22Rv1 (cell line): ENCODE results near the gene C2orf76.

ENCODE experiments used
- H3K27ac ChIP-seq: fragments of 450-650 bp; 2 replicates; pipeline ENCODE4 v1.5.1; 2017
- ZFX ChIP-seq: fragments of 450-650 bp; IDR thresholded peaks from 2 replicates; pipeline ENCODE4 v1.6.1; 2017; ENCODE audit warnings: antibody characterized with exemption, borderline replicate concordance
- TF ChIP-seq, protein P1 (sequence below): fragments of 450-650 bp; IDR thresholded peaks from 2 replicates; pipeline ENCODE4 v1.5.1; 2017; ENCODE audit warnings: mild to moderate bottlenecking

C2orf76 gene

DNA sequence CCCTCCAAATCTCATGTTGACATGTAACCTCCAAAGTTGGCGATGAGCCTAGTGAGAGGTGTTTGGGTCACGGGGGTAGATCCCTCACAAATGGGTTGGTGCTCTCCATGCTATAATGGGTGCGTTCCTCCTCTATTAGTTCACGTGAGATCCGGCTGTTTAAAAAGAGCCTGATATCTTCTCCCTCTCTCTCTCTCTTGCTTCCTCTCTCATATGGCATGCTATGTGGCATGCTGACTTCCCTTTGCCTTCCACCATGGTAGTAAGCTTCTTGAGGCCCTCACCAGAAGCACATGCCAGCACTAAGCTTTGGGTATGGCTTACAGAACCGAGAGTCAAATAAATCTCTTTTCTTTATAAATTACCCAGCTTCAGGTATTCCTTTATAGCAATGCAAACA, 39.2 kb downstream of the C2orf76 start:
- no peak overlapping the region for H3K27ac ChIP-seq
- TF ChIP-seq ZFX: no peak
- TF ChIP-seq, protein P1, sequence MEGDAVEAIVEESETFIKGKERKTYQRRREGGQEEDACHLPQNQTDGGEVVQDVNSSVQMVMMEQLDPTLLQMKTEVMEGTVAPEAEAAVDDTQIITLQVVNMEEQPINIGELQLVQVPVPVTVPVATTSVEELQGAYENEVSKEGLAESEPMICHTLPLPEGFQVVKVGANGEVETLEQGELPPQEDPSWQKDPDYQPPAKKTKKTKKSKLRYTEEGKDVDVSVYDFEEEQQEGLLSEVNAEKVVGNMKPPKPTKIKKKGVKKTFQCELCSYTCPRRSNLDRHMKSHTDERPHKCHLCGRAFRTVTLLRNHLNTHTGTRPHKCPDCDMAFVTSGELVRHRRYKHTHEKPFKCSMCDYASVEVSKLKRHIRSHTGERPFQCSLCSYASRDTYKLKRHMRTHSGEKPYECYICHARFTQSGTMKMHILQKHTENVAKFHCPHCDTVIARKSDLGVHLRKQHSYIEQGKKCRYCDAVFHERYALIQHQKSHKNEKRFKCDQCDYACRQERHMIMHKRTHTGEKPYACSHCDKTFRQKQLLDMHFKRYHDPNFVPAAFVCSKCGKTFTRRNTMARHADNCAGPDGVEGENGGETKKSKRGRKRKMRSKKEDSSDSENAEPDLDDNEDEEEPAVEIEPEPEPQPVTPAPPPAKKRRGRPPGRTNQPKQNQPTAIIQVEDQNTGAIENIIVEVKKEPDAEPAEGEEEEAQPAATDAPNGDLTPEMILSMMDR: no peak

DNA sequence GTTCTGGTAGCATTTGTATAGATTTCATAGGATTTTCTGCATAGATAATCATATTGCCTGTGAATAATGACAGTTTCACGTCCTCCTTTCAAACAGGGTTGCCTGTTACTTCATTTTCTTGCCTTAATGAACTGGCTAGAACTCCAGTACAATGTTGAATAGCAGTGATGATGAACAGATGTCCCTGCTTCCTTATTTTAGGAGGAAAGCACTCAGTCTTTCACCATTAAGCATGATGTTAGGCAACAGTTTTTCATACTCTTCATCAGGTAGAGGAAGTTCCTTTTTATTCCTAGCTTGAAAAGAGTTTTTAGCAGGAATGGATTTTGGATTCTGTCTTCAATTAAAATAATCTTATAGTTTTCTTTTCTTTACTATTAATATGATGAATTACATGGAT, 39.7 kb downstream of the C2orf76 start:
- TF ChIP-seq, protein P1: no peak
- TF ChIP-seq ZFX: no peak
- no peak overlapping the region for H3K27ac ChIP-seq

DNA sequence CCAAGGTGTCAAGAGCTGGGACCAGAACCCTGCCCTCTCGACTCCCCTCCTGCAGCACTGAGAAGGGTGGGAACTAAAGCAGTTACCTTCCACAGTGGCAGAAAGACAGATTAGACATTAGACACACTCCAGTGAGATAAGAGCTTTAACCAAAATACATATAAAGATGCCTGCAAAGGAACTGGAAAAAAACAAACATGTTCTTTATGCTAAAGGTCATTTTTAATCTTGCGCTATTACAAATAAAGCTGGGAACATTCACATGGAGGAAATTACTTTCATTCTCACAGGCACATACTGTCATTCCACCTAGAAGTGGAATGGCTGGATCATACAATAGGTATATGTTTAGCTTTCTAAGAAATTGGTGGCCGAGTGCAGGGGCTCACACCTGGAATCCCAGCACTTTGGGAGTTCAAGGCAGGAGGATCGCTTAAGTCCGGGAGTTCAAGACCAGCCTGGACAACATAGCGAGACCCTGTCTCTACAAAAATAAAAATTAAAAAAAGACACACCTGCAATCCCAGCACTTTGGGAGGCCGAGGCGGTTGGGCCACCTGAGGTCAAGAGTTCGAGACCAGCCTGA, 41.9 kb downstream of the C2orf76 start:
- TF ChIP-seq, protein P1: no peak
- no peak for TF ChIP-seq ZFX

DNA sequence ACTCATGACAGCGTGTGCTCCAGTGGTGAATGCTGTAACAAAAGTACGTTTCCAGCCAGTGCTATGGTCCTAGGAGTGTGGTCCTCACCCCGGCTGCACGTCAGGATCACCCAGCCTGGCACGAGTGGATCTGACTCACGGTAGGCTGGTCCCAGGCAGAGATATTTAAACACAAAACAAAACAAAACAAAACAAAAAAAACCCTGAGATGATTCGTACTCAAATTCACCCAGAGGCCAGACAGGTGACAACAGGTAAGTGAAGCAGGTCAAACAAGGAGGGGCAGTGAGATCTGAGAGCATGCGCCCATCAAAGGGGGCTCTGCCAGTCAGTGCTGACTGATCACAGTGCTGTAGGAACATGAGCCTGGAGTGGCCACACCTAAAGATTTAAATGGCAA, 43.2 kb downstream of the C2orf76 start:
- TF ChIP-seq, protein P1: no peak
- no peak for TF ChIP-seq ZFX
- H3K27ac ChIP-seq: no peak overlapping the region

More for the DNA sequence above, 41.9 kb downstream of the C2orf76 start:
- H3K27ac ChIP-seq: no peak overlapping the region

DNA sequence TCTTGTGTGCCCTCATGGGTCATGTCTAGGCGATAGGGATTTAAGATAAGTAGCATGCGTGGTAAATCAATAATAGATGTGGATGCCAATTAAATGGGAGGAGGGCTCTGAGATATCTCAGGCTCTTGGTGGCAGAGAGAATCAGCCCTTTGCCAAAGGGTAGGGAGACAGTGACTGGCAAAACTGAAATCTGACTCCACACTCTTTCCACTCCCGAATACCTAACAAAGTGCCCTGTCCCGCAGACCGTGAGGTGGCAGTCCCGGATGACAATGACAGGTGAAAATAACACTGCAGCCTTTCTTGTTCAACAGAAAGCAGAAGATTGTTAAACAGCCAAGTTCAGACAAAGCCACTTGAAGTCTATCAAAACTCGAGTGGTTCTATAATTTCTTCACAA, 47.0 kb downstream of the C2orf76 start:
- TF ChIP-seq, protein P1: no peak
- no peak for TF ChIP-seq ZFX
- peak overlapping the region; percentile 20; the same call in 1 of the 2 replicates for H3K27ac ChIP-seq

DNA sequence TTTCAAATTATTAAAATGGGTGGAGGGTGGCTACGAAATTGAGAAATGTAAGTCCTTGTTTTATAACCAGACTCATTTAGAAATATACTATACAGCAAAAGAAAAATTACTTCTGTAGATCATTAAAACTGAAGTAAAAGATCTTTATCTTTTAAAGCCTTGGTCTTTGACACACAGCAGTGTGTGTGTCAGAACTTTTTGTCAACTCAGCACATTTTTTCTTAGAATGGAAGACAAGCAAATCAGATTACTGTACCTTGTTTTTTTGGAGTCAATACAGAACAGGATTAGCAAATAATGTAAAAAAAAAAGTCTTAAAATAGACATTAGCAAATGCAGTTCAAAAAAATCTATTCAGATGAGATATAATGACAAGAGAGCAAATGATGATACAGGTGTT, 49.1 kb downstream of the C2orf76 start:
- H3K27ac ChIP-seq: no peak overlapping the region
- no peak for TF ChIP-seq ZFX
- TF ChIP-seq, protein P1: no peak

DNA sequence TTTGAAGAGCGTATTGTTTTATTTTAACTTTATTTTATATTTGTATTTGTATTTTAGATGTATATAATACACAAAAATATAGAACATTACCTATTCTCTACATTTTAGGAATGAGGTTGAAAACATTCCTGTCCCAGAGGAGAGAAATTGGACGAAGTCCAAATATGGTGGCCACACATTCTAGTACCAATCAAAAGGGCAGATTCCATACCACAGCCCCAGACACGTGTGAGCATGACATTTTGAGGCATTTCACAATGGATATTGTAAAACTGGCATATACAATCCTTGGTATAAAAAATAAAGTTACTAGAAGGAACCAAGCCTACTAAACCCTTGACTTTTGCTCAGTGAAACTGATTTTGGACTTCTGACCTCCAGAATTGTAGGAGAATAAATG, 50.6 kb downstream of the C2orf76 start:
- no peak for TF ChIP-seq ZFX
- TF ChIP-seq, protein P1: no peak
- peak overlapping the region; percentile 64 for H3K27ac ChIP-seq
